ENCODE measurements around the gene BIN2. TPM values are rescaled to one million over a fixed set of nuclear protein-coding genes. Genes with fewer than 3 reads are reported as not detected.

Gene BIN2
- total and polyA plus RNA-seq, 2 experiments from 2014 or later: not detected

DNA sequence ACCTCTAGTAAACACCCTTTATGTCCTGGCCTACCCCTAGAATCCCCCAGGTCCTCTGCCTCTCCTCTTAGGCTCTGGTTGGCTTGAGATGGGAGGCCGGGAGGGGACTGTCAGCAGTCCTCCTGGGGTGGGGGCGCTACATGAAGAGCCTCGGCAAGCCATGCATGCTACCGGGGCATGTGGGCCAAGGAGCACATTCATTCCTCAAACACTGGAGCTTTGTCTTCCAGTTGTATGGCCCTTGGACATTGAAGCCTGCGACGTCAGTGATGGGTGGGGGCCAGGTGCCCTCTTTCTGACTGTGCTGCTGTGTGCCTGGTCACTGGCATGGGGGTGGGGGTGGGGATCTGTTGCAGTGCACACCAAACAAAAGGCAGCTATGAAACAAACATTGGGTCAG is 38.3 kb upstream of the BIN2 start:
- Histone ChIP-seq H3K27me3 (ENCODE audit: insufficient read depth) (no peaks in the 10 kb centered on the region), H3K4me3 (no peak overlapping the region), H3K36me3 (ENCODE audit: insufficient read depth) (no peaks in the 10 kb centered on the region), H3K4me2 (no peak overlapping the region), H4K20me1 (replicated peaks; ENCODE audit: insufficient read depth) (no peaks in the 10 kb centered on the region; the same call in 1 of the 2 replicates), H2AFZ (no peak overlapping the region), H3K4me1 (ENCODE audit: insufficient read depth) (no peaks in the 10 kb centered on the region), H3K9me2 (ENCODE audit: insufficient read depth) (no peaks in the 10 kb centered on the region), H3F3A (replicated peaks; ENCODE audit: low read depth) (no peaks in the 10 kb centered on the region), H3K79me2 (replicated peaks; ENCODE audit: insufficient read depth) (no peaks in the 10 kb centered on the region), H3K27ac (ENCODE audit: low read depth) (no peak overlapping the region)
- Mint-ChIP-seq H3K9me3 (no peaks in the 10 kb centered on the region), H3K27ac (no peak overlapping the region), H3K4me3 (no peak overlapping the region), H3K27me3 (ENCODE audit: insufficient read depth, low read depth, poor library complexity) (peaks cover 4% of the 10 kb centered on the region), H3K4me1 (no peaks in the 10 kb centered on the region), H3K36me3 (ENCODE audit: low read depth) (peaks cover 15% of the 10 kb centered on the region)
- TF ChIP-seq, protein P1, sequence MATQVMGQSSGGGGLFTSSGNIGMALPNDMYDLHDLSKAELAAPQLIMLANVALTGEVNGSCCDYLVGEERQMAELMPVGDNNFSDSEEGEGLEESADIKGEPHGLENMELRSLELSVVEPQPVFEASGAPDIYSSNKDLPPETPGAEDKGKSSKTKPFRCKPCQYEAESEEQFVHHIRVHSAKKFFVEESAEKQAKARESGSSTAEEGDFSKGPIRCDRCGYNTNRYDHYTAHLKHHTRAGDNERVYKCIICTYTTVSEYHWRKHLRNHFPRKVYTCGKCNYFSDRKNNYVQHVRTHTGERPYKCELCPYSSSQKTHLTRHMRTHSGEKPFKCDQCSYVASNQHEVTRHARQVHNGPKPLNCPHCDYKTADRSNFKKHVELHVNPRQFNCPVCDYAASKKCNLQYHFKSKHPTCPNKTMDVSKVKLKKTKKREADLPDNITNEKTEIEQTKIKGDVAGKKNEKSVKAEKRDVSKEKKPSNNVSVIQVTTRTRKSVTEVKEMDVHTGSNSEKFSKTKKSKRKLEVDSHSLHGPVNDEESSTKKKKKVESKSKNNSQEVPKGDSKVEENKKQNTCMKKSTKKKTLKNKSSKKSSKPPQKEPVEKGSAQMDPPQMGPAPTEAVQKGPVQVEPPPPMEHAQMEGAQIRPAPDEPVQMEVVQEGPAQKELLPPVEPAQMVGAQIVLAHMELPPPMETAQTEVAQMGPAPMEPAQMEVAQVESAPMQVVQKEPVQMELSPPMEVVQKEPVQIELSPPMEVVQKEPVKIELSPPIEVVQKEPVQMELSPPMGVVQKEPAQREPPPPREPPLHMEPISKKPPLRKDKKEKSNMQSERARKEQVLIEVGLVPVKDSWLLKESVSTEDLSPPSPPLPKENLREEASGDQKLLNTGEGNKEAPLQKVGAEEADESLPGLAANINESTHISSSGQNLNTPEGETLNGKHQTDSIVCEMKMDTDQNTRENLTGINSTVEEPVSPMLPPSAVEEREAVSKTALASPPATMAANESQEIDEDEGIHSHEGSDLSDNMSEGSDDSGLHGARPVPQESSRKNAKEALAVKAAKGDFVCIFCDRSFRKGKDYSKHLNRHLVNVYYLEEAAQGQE (IDR thresholded peaks at IDR 0.05; ENCODE audit: unreplicated experiment): no peak
- TF ChIP-seq ZNF114 (CRISPR knock-in tag; IDR thresholded peaks at IDR 0.05): no peak
- TF ChIP-seq CREB1 (CRISPR knock-in tag; IDR thresholded peaks at IDR 0.05; ENCODE audit: low read depth): no peak
- TF ChIP-seq EZH2phosphoT487 (IDR thresholded peaks at IDR 0.05; ENCODE audit: unreplicated experiment): no peak
- TF ChIP-seq EZH2 (IDR thresholded peaks at IDR 0.05; ENCODE audit: low read depth, unreplicated experiment): no peak
- no peak for TF ChIP-seq ZNF331 (CRISPR knock-in tag; IDR thresholded peaks at IDR 0.05; ENCODE audit: low read depth)
- TF ChIP-seq, protein P2, sequence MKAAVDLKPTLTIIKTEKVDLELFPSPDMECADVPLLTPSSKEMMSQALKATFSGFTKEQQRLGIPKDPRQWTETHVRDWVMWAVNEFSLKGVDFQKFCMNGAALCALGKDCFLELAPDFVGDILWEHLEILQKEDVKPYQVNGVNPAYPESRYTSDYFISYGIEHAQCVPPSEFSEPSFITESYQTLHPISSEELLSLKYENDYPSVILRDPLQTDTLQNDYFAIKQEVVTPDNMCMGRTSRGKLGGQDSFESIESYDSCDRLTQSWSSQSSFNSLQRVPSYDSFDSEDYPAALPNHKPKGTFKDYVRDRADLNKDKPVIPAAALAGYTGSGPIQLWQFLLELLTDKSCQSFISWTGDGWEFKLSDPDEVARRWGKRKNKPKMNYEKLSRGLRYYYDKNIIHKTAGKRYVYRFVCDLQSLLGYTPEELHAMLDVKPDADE (IDR thresholded peaks at IDR 0.05): no peak
- no peak for TF ChIP-seq POLR2AphosphoS5 (IDR thresholded peaks at IDR 0.05; ENCODE audit: low read depth)
- TF ChIP-seq, protein P3, sequence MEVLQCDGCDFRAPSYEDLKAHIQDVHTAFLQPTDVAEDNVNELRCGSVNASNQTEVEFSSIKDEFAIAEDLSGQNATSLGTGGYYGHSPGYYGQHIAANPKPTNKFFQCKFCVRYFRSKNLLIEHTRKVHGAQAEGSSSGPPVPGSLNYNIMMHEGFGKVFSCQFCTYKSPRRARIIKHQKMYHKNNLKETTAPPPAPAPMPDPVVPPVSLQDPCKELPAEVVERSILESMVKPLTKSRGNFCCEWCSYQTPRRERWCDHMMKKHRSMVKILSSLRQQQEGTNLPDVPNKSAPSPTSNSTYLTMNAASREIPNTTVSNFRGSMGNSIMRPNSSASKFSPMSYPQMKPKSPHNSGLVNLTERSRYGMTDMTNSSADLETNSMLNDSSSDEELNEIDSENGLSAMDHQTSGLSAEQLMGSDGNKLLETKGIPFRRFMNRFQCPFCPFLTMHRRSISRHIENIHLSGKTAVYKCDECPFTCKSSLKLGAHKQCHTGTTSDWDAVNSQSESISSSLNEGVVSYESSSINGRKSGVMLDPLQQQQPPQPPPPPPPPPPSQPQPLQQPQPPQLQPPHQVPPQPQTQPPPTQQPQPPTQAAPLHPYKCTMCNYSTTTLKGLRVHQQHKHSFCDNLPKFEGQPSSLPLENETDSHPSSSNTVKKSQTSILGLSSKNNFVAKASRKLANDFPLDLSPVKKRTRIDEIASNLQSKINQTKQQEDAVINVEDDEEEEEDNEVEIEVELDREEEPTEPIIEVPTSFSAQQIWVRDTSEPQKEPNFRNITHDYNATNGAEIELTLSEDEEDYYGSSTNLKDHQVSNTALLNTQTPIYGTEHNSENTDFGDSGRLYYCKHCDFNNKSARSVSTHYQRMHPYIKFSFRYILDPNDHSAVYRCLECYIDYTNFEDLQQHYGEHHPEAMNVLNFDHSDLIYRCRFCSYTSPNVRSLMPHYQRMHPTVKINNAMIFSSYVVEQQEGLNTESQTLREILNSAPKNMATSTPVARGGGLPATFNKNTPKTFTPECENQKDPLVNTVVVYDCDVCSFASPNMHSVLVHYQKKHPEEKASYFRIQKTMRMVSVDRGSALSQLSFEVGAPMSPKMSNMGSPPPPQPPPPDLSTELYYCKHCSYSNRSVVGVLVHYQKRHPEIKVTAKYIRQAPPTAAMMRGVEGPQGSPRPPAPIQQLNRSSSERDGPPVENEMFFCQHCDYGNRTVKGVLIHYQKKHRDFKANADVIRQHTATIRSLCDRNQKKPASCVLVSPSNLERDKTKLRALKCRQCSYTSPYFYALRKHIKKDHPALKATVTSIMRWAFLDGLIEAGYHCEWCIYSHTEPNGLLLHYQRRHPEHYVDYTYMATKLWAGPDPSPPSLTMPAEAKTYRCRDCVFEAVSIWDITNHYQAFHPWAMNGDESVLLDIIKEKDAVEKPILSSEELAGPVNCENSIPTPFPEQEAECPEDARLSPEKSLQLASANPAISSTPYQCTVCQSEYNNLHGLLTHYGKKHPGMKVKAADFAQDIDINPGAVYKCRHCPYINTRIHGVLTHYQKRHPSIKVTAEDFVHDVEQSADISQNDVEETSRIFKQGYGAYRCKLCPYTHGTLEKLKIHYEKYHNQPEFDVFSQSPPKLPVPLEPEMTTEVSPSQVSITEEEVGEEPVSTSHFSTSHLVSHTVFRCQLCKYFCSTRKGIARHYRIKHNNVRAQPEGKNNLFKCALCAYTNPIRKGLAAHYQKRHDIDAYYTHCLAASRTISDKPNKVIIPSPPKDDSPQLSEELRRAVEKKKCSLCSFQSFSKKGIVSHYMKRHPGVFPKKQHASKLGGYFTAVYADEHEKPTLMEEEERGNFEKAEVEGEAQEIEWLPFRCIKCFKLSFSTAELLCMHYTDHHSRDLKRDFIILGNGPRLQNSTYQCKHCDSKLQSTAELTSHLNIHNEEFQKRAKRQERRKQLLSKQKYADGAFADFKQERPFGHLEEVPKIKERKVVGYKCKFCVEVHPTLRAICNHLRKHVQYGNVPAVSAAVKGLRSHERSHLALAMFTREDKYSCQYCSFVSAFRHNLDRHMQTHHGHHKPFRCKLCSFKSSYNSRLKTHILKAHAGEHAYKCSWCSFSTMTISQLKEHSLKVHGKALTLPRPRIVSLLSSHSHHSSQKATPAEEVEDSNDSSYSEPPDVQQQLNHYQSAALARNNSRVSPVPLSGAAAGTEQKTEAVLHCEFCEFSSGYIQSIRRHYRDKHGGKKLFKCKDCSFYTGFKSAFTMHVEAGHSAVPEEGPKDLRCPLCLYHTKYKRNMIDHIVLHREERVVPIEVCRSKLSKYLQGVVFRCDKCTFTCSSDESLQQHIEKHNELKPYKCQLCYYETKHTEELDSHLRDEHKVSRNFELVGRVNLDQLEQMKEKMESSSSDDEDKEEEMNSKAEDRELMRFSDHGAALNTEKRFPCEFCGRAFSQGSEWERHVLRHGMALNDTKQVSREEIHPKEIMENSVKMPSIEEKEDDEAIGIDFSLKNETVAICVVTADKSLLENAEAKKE (CRISPR knock-in tag; IDR thresholded peaks at IDR 0.05): no peak
- TF ChIP-seq, protein P4, sequence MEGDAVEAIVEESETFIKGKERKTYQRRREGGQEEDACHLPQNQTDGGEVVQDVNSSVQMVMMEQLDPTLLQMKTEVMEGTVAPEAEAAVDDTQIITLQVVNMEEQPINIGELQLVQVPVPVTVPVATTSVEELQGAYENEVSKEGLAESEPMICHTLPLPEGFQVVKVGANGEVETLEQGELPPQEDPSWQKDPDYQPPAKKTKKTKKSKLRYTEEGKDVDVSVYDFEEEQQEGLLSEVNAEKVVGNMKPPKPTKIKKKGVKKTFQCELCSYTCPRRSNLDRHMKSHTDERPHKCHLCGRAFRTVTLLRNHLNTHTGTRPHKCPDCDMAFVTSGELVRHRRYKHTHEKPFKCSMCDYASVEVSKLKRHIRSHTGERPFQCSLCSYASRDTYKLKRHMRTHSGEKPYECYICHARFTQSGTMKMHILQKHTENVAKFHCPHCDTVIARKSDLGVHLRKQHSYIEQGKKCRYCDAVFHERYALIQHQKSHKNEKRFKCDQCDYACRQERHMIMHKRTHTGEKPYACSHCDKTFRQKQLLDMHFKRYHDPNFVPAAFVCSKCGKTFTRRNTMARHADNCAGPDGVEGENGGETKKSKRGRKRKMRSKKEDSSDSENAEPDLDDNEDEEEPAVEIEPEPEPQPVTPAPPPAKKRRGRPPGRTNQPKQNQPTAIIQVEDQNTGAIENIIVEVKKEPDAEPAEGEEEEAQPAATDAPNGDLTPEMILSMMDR (conservative IDR thresholded peaks at IDR 0.05; ENCODE audit: low read depth in 2 of 2): no peak
- no peak for TF ChIP-seq STAT1 (IDR thresholded peaks at IDR 0.05; ENCODE audit: unreplicated experiment)
- no peak for TF ChIP-seq JUNB (IDR thresholded peaks at IDR 0.05; ENCODE audit: unreplicated experiment)
- no peak for TF ChIP-seq NANOG (IDR thresholded peaks at IDR 0.05; ENCODE audit: borderline replicate concordance)
- no peak for ATAC-seq
- no peak for DNase-seq (ENCODE audit: low spot score)

Measured in GM23338 (cell line).